H1 (cell line): ENCODE data around the gene PGBD5. TPM values are rescaled to one million over a fixed set of nuclear protein-coding genes. Genes with fewer than 3 reads are reported as not detected.

Experiments used
- CTCF ChIA-PET: fragments of 300-600 bp; sonication (Branson Sonifier 250); formaldehyde crosslinking; loops from one replicate; lab custom pipeline; 2021; ENCODE audit not compliant: partially characterized antibody; lab: Charles Lee
- POLR2A ChIA-PET: fragments of 300-600 bp; sonication (Branson Sonifier 250); formaldehyde crosslinking; loops from one replicate; lab custom pipeline; 2021; ENCODE audit warnings: inconsistent platforms; ENCODE audit not compliant: partially characterized antibody; lab: Charles Lee
- DNase-seq, 2 experiments: peaks; one replicate each; pipeline versions ENCODE4 v3.0.0 to v3.0.0-alpha.2; 2010 to 2022; ENCODE audit warnings: low spot score in 2 of 2, low read depth in 1 of 2, mixed read lengths in 1 of 2
- FAIRE-seq: peaks from 2 replicates; lab custom pipeline; 2011; peaks lifted over from hg19 to GRCh38; lab: Jason Lieb, UNC
- H2AFZ ChIP-seq: 2 replicates; pipeline ENCODE4 v1.8.1; 2012; ENCODE audit warnings: low read length, inconsistent platforms
- H2AK5ac ChIP-seq: 2 replicates; pipeline ENCODE4 v1.6.1; 2013; ENCODE audit warnings: low read depth, low read length
- H2BK120ac ChIP-seq: replicated peaks from 2 replicates; pipeline ENCODE3; 2013; ENCODE audit warnings: low read depth, low read length, inconsistent platforms
- H2BK12ac ChIP-seq: 2 replicates; pipeline ENCODE4 v1.6.1; 2013; ENCODE audit warnings: low read depth, low read length
- H2BK15ac ChIP-seq: 2 replicates; pipeline ENCODE4 v1.6.1; 2013; ENCODE audit warnings: low read length
- H2BK20ac ChIP-seq: 2 replicates; pipeline ENCODE4 v1.6.1; 2013; ENCODE audit warnings: low read length
- H2BK5ac ChIP-seq: 2 replicates; pipeline ENCODE4 v1.6.1; 2013; ENCODE audit warnings: low read depth, low read length
- H3K14ac ChIP-seq: 2 replicates; pipeline ENCODE4 v1.6.1; 2013; ENCODE audit warnings: inconsistent platforms; ENCODE audit not compliant: insufficient read length
- H3K18ac ChIP-seq: 2 replicates; pipeline ENCODE4 v1.6.1; 2013; ENCODE audit warnings: low read length; ENCODE audit errors: extremely low read depth
- H3K23ac ChIP-seq: 2 replicates; pipeline ENCODE4 v1.6.1; 2013; ENCODE audit warnings: inconsistent platforms; ENCODE audit not compliant: insufficient read length
- H3K23me2 ChIP-seq: 2 replicates; pipeline ENCODE4 v1.6.1; 2013; ENCODE audit warnings: low read depth, low read length
- H3K27ac ChIP-seq: 2 replicates; pipeline ENCODE4 v1.6.1; 2011; ENCODE audit warnings: low read depth, low read length, inconsistent platforms
- H3K27me3 ChIP-seq, 4 experiments: replicated peaks in 1 of 4; 1 replicate in 1 of 4; 2 replicates in 3 of 4; pipeline versions ENCODE4 v1.6.1 to v1.8.1; 2011 to 2013; ENCODE audit warnings: low read length in 3 of 4, mild to moderate bottlenecking in 3 of 4, inconsistent platforms in 2 of 4, mixed read lengths in 2 of 4, moderate library complexity in 1 of 4; ENCODE audit not compliant: control insufficient read depth in 3 of 4, insufficient read depth in 3 of 4; ENCODE audit errors: extremely low read depth in 1 of 4
- H3K36me3 ChIP-seq, 4 experiments: 2 replicates each; pipeline versions ENCODE4 v1.6.1 to v1.8.1; 2011 to 2013; ENCODE audit warnings: mild to moderate bottlenecking in 4 of 4, low read length in 3 of 4, moderate library complexity in 2 of 4, control low read depth in 1 of 4, inconsistent platforms in 1 of 4; ENCODE audit not compliant: insufficient read depth in 4 of 4, control insufficient read depth in 2 of 4
- H3K4ac ChIP-seq: replicated peaks from 2 replicates; pipeline ENCODE3; 2013; ENCODE audit warnings: low read length, low read depth, mixed read lengths, inconsistent platforms; ENCODE audit not compliant: insufficient read length
- H3K4me1 ChIP-seq, 4 experiments: replicated peaks in 1 of 4; 1 replicate in 1 of 4; 2 replicates in 3 of 4; pipeline versions ENCODE4 v1.6.1 to v1.8.1; 2011 to 2013; ENCODE audit warnings: low read length in 3 of 4, inconsistent platforms in 2 of 4, mixed read lengths in 1 of 4; ENCODE audit not compliant: insufficient read depth in 4 of 4, control insufficient read depth in 3 of 4
- H3K4me2 ChIP-seq, 2 experiments: 2 replicates each; pipeline versions ENCODE4 v1.6.1 to v1.8.1; 2011 to 2013; ENCODE audit warnings: low read depth in 2 of 2, low read length in 2 of 2, control low read depth in 1 of 2, inconsistent platforms in 1 of 2, mild to moderate bottlenecking in 1 of 2; ENCODE audit not compliant: insufficient read depth in 1 of 2
- H3K4me3 ChIP-seq, 4 experiments: fragments of 200-600, 300-600 bp in 1 of 4; sonication (generic), shearing (Covaris generic), sonication (Bioruptor Twin) in 1 of 4; 2 replicates each; pipeline versions ENCODE4 v1.5.1 to v1.8.1; 2011 to 2016; ENCODE audit warnings: low read length in 4 of 4, low read depth in 3 of 4, control low read depth in 2 of 4, inconsistent platforms in 2 of 4, mild to moderate bottlenecking in 2 of 4, mixed read lengths in 1 of 4, moderate library complexity in 1 of 4; ENCODE audit not compliant: insufficient read depth in 2 of 4; ENCODE audit errors: extremely low read depth in 1 of 4
- H3K56ac ChIP-seq: replicated peaks from 2 replicates; pipeline ENCODE3; 2013; ENCODE audit warnings: low read depth, mild to moderate bottlenecking, mixed read lengths, low read length, inconsistent platforms; ENCODE audit not compliant: insufficient read length
- H3K79me1 ChIP-seq: 2 replicates; pipeline ENCODE4 v1.6.1; 2013; ENCODE audit warnings: low read depth, low read length, control low read depth
- H3K79me2 ChIP-seq, 2 experiments: 2 replicates each; pipeline versions ENCODE4 v1.6.1 to v1.8.1; 2012 to 2013; ENCODE audit warnings: low read length in 2 of 2, mild to moderate bottlenecking in 2 of 2, inconsistent platforms in 1 of 2; ENCODE audit not compliant: insufficient read depth in 2 of 2, control insufficient read depth in 1 of 2
- H3K9ac ChIP-seq, 4 experiments: replicated peaks in 1 of 4; 1 replicate in 1 of 4; 2 replicates in 3 of 4; pipeline versions ENCODE4 v1.6.1 to v1.8.1; 2011 to 2013; ENCODE audit warnings: low read depth in 3 of 4, low read length in 3 of 4, control low read depth in 2 of 4, mild to moderate bottlenecking in 2 of 4, moderate library complexity in 2 of 4, inconsistent platforms in 1 of 4; ENCODE audit errors: extremely low read depth in 1 of 4
- H3K9me3 ChIP-seq, 2 experiments: 2 replicates each; pipeline versions ENCODE4 v1.6.1 to v1.8.1; 2012 to 2013; ENCODE audit warnings: mild to moderate bottlenecking in 2 of 2, moderate library complexity in 2 of 2, control low read depth in 1 of 2, inconsistent platforms in 1 of 2, low read depth in 1 of 2, low read length in 1 of 2, mixed read lengths in 1 of 2; ENCODE audit not compliant: insufficient read depth in 2 of 2
- H4K20me1 ChIP-seq, 2 experiments: replicated peaks in 1 of 2; 2 replicates each; pipeline versions ENCODE3 to v1.8.1; 2011 to 2013; ENCODE audit warnings: inconsistent platforms in 2 of 2, low read length in 2 of 2, mild to moderate bottlenecking in 1 of 2; ENCODE audit not compliant: insufficient read depth in 2 of 2, control insufficient read depth in 1 of 2
- H4K5ac ChIP-seq: 2 replicates; pipeline ENCODE4 v1.6.1; 2013; ENCODE audit warnings: low read length, low read depth, mixed read lengths, inconsistent platforms; ENCODE audit not compliant: insufficient read length
- H4K8ac ChIP-seq: 2 replicates; pipeline ENCODE4 v1.8.0; 2013; ENCODE audit warnings: mild to moderate bottlenecking, moderate library complexity, low read length, inconsistent platforms; ENCODE audit not compliant: insufficient read depth; ENCODE audit errors: extremely low read depth
- H4K91ac ChIP-seq: replicated peaks from 2 replicates; pipeline ENCODE3; 2013; ENCODE audit warnings: low read length, mixed read lengths, inconsistent platforms; ENCODE audit not compliant: insufficient read length
- ATF2 ChIP-seq: IDR thresholded peaks from 2 replicates; pipeline ENCODE4 v1.6.1; 2012; ENCODE audit warnings: low read length, inconsistent platforms
- CHD1 ChIP-seq: IDR thresholded peaks from 2 replicates; pipeline ENCODE4 v1.6.1; 2012; ENCODE audit warnings: low read depth, low read length, improper control_type of control experiment
- GABPA ChIP-seq: IDR thresholded peaks from 2 replicates; pipeline ENCODE4 v1.6.1; 2011; ENCODE audit warnings: mild to moderate bottlenecking, low read length, moderate library complexity, borderline replicate concordance; ENCODE audit not compliant: insufficient read depth
- HDAC2 ChIP-seq, 2 experiments: fragments of 300-600 bp in 1 of 2; sonication (generic) in 1 of 2; IDR thresholded peaks; 2 replicates each; pipeline ENCODE4 v1.6.1; 2011 to 2012; ENCODE audit warnings: low read depth in 2 of 2, low read length in 2 of 2, mild to moderate bottlenecking in 2 of 2, moderate library complexity in 2 of 2, borderline replicate concordance in 1 of 2, inconsistent platforms in 1 of 2
- KDM5A ChIP-seq: fragments of 200-600 bp; IDR thresholded peaks from 2 replicates; pipeline ENCODE4 v1.7.1; 2012; ENCODE audit warnings: mild to moderate bottlenecking, low read length, inconsistent platforms, mixed read lengths
- RXRA ChIP-seq: IDR thresholded peaks from 2 replicates; pipeline ENCODE4 v1.6.1; 2011; ENCODE audit warnings: low read depth, mild to moderate bottlenecking, low read length, moderate library complexity; ENCODE audit not compliant: insufficient read depth
- SIRT6 ChIP-seq: IDR thresholded peaks from one replicate; pipeline ENCODE4 v1.7.1; 2012; ENCODE audit warnings: low read length, inconsistent platforms
- WGBS, 2 experiments: shearing (Covaris generic) in 1 of 2; methylation state at CpG; one replicate each; pipeline versions ENCODE4 v1.1.6 to v1.1.7; 2013 to 2015; ENCODE audit warnings: low lambda C conversion rate in 2 of 2, mixed read lengths in 2 of 2, inconsistent platforms in 1 of 2, low coverage in 1 of 2, missing lambda C conversion rate in 1 of 2; ENCODE audit not compliant: insufficient replicate concordance in 2 of 2, insufficient coverage in 1 of 2, insufficient read length in 1 of 2; ENCODE audit errors: extremely low coverage in 1 of 2, missing lambda C conversion rate in 1 of 2; 5-methylcytosine and 5-hydroxymethylcytosine counted together
- polyA plus RNA-seq, 7 experiments: library from polyadenylated mRNA; depleted of rRNA in 3 of 7; stranded (reverse) in 5 of 7; unstranded in 2 of 7; fragments of >200 nt in 5 of 7; fragments of 200-250 nt in 2 of 7; gene quantifications; 1 replicate in 5 of 7; 2 replicates in 1 of 7; 4 replicates in 1 of 7; pipeline versions ENCODE4 v1.2.1 to v1.2.3, GENCODE V29; 2011 to 2013; ENCODE audit warnings: missing spikeins in 2 of 7, mixed read lengths in 2 of 7
- total RNA-seq: library from RNA; stranded (reverse); fragmentation: NEBNext Ultra II Directional; extraction: Animal tissue kit (Norgen Biotek cat#: 25700); gene quantifications from 2 replicates; pipeline ENCODE4 v1.2.1, GENCODE V29; 2021

Gene PGBD5
- total and polyA plus RNA-seq, 2 of the 8 experiments (the other 6 are each of a cell fraction or from before 2014, with no cell fraction given), result 16.3 to 18.4 TPM

GRCh38 chr1:230308039-230308438 lies 118.1 kb downstream of the PGBD5 start:
- Histone ChIP-seq H4K20me1 (no peaks in the 10 kb centered on the region), H3K79me1 (no peaks in the 10 kb centered on the region), H2AK5ac (no peak overlapping the region), H4K5ac (no peak overlapping the region), H4K8ac (no peak overlapping the region; the same call in 1 of the 2 replicates), H3K14ac (no peak overlapping the region), H3K4ac (no peak overlapping the region), H3K56ac (no peak overlapping the region), H3K79me2 (no peaks in the 10 kb centered on the region), H2BK20ac (no peak overlapping the region), H3K4me1 (peaks cover 0 to 2% (median 0%) of the 10 kb centered on the region in 4 experiments; a peak in 1 of 7 replicates), H2BK120ac (no peak overlapping the region), H2BK12ac (no peak overlapping the region), H3K36me3 (no peaks in the 10 kb centered on the region), H3K27ac (no peak overlapping the region), H2BK15ac (no peak overlapping the region), H2AFZ (no peak overlapping the region), H3K27me3 (no peaks in the 10 kb centered on the region), H3K18ac (no peak overlapping the region), H3K23ac (no peak overlapping the region), H2BK5ac (no peak overlapping the region), H3K23me2 (no peaks in the 10 kb centered on the region), H3K4me2 (no peak overlapping the region), H3K9ac (no peak overlapping the region), H3K4me3 (no peak overlapping the region), H3K9me3 (no peaks in the 10 kb centered on the region), H4K91ac (no peak overlapping the region)
- TF ChIP-seq GABPA, result no peak
- TF ChIP-seq ATF2, result no peak
- TF ChIP-seq KDM5A, result no peak
- TF ChIP-seq SIRT6, result no peak
- no peak for TF ChIP-seq CHD1
- no peak for TF ChIP-seq HDAC2 (IDR thresholded peaks at IDR 0.05; ENCODE audit: borderline replicate concordance in 1 of 2, low read depth in 2 of 2, low read length in 2 of 2)
- no peak for TF ChIP-seq RXRA
- no peak for DNase-seq
- ChIA-PET POLR2A (no interaction called here), CTCF (interaction anchor here (1.1 to 1.2 kb wide), 5 partner anchors 8 to 647 kb away, joined by 3 to 5 read pairs (median 4); no protein-coding TSS in a partner anchor)
- no peak for FAIRE-seq
- 86% methylated on average over 8 of the region's 8 CpGs; no CpG with 5 or more reads in 1 of the 2 experiments for WGBS, 2 experiments
